Endometrium (tissue), 2 donors: ENCODE measurements around the gene TP53RK.

Source experiments
- FAIRE-seq: peaks from 2 replicates; lab custom pipeline; 2012; peaks lifted over from hg19 to GRCh38; lab: Jason Lieb, UNC
- donor health status: control.
- donor health status: control.

Gene TP53RK

DNA sequence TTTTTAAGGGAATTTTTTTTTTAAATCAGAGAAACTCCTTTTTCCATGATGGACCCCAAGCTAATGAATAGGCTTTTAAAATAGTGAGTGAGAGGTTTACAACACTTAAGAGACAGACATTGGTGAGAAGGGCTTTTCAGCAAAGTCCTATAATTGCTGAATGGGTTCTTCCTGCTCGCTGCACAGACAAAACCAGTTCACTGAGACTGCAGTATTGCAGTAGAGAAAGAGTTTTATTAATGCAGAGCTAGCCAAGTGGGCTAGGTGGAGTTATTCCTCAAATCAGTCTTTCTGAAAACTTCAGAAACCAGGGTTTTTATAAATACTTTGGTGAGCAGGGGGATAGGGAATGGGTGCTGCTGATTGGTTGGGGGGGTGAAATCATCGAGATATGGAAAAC is 17.0 kb upstream of the TP53RK start:
- no peak for FAIRE-seq

- FAIRE-seq = no peak
These were observed 16.1 kb upstream of the TP53RK start for GRCh38 chr20:46705378-46705729.

- no peak for FAIRE-seq
These were observed 15.6 kb upstream of the TP53RK start for GRCh38 chr20:46704714-46705377.

GRCh38 chr20:46703435-46703834 is 14.2 kb upstream of the TP53RK start:
- no peak for FAIRE-seq

DNA sequence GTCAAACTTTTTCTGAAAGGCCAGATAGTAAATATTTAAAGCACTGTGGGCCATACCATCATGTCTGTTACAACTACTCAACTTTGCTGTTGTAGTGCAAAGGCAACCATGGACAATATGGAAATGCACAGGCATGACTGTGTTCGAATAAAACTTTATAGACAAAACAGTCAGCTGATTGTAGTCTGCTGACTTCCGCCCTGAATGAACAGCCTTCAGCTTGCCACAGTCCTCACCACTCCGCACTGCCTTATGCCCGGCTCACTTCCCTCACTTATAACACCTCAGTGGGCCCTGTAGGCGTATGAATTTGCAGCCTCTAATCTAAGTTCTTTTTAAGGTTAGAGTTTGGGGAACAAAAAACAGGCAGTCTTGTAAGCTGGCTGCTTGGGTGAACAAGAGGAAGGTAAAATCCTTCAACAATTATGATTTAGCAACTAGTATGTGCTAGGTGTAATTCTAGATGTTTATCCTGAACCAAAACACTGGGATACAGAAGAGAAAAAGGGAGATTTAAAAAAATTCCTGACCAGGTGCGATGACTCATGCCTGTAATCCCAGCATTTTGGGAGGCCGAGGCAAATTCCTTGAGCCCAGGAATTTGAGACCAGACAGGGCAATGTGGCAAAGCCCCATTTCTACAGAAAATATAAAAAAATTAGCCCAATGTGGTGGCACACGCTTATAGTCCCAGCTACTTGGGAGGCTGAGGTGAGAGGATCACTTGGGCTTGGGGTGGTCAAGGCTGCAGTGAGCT is 13.4 kb upstream of the TP53RK start:
- no peak for FAIRE-seq

DNA sequence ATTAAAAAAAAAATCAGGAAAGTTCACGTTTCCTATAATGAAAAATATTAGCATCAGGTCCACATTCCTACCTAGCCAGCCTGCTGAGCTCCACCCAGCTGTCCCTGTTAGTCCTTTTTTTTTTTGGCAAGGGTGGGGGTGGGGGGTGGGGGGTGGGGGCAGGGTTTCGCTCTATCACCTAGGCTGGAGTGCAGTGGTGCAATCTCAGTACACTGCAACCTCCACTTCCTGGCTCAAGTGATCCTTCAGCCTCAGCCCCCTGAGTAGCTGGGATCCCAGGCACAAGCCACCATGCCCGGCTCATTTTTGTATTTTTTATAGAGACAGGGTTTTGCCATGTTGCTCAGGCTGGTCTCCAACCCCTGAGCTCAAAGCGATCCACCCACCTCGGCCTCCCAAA is 12.7 kb upstream of the TP53RK start:
- FAIRE-seq = no peak

DNA sequence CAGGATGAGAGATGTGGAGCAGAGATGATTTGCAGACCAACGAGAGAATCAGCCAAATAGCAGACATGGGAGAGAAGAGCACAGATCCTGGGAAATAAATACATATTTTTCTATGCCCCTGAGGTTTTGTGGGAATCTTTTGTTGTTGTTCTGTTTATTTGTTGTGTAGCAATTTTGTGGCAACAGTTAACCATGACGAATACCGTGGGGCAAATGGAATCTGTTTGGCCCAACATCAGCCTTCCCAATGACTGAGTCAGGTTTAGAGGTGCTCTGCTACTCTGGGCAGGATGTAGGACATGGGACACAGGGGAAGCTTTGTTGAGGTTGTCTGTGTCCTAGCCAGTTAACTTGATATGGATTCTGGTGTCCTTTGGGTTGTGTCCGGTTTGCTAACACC is 12.3 kb upstream of the TP53RK start:
- FAIRE-seq = no peak

- FAIRE-seq = no peak
These were observed 11.8 kb upstream of the TP53RK start for GRCh38 chr20:46701057-46701456.

GRCh38 chr20:46700481-46700880 is 11.2 kb upstream of the TP53RK start:
- no peak for FAIRE-seq

GRCh38 chr20:46699651-46700359 is 10.6 kb upstream of the TP53RK start:
- FAIRE-seq = no peak

GRCh38 chr20:46698788-46699187 is 9.5 kb upstream of the TP53RK start:
- no peak for FAIRE-seq

- FAIRE-seq = no peak
These were observed 7.6 kb upstream of the TP53RK start for GRCh38 chr20:46696791-46697279.

- no peak for FAIRE-seq
These were observed 6.6 kb upstream of the TP53RK start for GRCh38 chr20:46695892-46696291.

DNA sequence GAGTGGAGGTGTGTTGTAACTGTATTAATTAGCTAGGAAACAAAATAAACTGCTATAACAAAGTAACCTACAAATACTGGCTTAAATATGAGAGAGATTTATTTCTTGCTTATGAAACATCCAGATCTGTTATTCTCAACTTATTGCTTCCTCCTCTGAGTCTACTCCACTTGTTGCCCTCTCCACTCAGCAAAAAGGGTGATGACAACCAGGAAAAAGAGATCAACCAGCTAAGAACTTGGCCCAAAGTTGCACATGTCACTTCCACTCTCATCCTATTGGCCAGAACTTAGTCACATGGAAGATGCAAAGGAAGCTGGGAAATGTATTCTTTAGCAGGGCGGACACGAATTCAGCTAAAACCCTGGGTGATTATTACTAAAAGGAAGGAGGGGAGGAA is 5.2 kb upstream of the TP53RK start:
- no peak for FAIRE-seq

DNA sequence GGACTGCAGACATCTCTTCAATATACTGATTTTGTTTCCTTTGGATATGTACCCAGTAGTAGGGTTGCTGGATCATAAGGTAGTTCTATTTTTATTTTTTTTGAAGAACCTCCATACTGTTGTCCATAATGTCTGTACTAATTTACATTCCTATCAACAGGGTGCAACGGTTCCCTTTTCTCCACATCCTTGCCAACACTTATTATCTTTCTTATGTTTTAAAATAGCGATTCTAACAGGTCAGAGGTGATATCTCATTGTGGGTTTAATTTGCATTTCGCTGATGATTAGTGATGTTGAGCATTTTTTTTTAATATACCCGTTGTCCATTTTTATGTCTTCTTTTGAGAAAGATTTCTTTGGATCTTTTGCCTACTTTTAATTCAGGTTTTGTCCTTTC is 2.0 kb upstream of the TP53RK start:
- no peak for FAIRE-seq

DNA sequence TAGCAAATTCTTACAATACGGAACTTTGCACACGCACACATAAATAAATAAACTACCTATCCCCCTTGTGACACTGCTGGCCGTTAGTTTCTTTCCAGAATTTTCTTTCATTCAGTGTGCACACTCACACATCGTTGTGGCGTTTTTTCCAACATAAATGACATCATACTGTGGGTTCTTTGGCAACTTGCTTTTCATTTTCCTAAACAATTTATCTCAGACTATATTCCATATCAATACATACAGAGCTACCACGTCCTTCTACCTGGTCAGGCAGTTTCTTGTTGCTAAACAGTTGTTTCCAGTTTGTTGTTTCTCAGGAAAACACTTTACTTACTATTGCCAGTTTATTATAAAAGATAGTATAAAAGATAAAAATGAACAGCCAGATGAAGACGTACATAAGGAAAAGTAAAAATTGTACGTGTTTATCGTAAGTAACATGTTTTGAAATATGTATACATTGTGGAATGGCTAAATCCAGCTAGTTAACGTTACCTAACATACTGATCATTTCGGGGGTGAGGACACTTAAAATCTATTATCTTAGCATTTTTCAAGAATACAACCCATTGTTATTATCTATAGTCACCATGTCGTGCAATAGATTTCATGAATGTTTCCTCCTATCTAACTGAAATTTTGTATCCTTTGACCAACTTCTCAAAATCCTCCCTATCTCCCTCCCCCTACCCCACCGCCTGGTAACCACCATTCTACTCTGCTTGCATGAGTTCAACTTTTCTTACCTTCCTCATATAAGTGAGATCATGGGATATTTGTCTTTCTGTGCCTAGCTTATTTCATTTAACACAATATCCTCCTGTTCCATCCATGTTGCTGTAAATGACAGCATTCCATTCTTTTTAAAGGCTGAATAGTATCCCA is 1.2 kb upstream of the TP53RK start:
- no peak for FAIRE-seq

GRCh38 chr20:46689754-46690085 is 476 bp upstream of the TP53RK start:
- no peak for FAIRE-seq

GRCh38 chr20:46688151-46689081 is 828 bp downstream of the TP53RK start:
- FAIRE-seq = no peak

DNA sequence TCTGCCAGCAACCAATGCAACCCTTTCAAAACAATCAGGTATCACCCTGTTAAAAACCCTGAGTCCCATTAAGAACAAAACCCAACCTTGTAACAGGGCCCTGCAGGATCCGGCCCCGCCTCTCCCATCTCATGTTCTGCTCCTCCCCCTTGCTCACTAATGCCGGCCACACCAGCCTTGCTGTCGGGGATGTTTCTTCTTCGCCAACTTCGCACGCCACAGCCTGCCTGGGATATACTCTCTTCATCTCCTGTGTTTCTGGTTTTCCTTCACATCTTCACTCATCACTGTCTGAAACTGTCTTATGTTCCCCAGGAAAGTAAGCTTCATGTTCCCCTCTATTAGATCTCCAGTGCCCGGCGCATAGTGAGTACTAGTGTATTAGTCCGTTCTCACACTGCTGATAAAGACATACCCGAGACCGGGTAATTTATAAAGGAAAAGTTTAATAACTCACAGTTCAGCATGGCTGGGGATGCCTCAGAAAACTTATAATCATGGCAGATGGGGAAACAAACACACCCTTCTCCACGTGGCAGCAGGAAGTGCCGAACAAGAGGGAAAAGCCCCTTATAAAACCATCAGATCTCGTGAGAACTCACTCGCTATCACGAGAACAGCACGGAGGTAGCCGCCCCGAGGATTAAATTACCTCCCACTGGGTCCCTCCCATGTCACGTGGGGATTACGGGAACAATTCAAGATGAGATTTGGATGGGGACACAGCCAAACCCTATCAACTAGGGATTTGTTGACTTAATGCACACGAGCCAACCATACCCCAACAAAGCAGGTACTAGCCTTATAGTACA is 5.1 kb downstream of the TP53RK start:
- no peak for FAIRE-seq

GRCh38 chr20:46683668-46683938 is 5.6 kb downstream of the TP53RK start:
- FAIRE-seq = no peak
